Stimulated activated CD4-positive, alpha-beta T cell treated with anti-CD3 and anti-CD28 coated beads, TNF-alpha, amount 100 ng/mL, for 24 hours (primary cell): Measurements from ENCODE around the gene GSTT2.
"Not testable (repeated sequence)": the region's sequence is repeated elsewhere in the genome, so short reads cannot be mapped to it uniquely, and the experiment has no call there.

Source experiments
- DNase-seq, 3 experiments: peaks; one replicate each; pipeline ENCODE4 v3.0.0-alpha.2; 2020; ENCODE audit warnings: low read depth in 3 of 3

Gene GSTT2

DNA sequence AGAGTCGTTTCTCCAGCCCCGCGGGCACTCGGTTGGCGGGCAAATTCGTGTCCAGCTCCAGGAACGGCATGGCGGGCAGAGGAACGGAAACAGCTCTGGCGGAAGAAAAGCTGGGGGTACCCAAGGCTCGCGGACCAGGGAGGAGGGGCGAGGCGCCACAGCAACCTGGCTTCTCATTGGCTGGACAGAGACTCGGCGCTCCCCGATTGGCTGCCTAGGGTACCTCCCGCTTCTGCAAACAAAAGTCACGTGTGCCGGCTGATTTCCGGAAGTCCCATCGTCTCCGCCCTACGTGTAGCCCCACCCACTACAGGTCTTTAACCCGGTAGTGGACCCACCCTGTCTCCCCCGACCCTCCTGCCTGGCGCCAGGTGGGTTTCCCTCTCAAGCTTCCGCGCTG, 5.6 kb upstream of the GSTT2 start, which contains the start of gene DDT:
Gene DDT (minus strand): TSS at position 97 of the 400 bp plus-strand sequence. CDS start 27 bp downstream, at position 70.
- not testable (repeated sequence) for DNase-seq

DNA sequence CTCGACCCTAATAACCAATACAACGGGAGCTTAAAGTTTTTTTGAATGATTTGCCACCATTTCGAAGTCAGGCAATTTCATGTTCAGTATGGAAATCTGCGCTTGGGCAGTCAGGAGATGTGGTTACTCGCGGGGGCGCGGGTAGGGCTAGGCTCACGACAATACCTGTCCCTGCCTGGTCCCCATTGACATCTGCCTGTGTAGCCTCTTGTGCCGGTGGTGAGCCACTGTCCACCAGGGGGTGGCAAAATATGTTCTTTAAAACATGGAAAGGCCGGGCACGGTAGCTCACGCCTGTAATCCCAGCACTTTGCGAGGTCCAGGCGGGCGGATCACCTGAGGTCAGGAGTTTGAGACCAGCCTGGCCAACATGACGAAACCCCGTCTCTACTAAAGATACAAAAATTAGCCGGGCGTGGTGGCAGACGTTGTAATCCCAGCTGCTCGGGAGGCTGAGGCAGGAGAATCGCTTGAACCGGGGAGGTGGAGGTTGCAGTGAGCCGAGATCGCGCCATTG, 5.0 kb upstream of the GSTT2 start:
- not testable (repeated sequence) for DNase-seq

DNA sequence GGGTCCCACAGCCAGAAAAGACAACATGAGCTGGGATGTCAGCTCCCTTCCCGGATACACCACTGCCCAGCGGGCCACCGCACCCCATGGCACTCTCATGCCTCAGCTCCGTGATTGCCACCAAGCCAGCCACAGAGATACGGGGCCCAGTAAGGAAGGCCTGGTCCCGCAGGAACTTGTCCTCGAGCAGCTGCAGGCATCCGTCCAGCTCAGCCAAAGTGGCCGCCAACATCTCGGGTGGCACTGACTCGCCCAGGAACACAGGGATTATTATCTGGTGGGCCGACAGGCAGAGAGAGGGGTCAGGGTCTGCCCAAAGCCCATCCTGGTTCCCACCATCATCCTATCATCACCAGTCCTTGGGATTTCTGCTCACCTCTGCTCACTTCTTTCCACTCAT, 2.6 kb upstream of the GSTT2 start:
- DNase-seq = not testable (repeated sequence)

DNA sequence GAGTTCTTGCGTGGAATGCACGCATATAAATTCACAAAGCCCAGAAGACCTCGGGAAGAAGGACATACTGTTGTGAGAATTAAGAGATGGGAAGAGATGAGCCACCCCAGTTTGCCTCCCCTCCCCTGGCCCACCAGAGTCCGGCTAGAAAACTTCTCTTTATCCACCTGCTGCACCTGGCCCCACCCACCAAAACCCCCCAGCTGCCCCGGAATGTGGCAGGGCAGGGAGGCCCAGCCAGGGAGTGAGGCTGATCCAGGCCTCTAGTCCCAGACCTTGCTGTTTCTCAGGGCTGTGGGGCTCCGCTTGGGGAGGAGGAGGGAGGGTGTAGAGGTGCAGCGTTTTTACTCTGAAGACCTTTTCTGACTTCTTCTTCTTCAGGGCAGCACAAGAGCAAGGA, 633 bp downstream of the GSTT2 start:
- DNase-seq = not testable (repeated sequence)

DNA sequence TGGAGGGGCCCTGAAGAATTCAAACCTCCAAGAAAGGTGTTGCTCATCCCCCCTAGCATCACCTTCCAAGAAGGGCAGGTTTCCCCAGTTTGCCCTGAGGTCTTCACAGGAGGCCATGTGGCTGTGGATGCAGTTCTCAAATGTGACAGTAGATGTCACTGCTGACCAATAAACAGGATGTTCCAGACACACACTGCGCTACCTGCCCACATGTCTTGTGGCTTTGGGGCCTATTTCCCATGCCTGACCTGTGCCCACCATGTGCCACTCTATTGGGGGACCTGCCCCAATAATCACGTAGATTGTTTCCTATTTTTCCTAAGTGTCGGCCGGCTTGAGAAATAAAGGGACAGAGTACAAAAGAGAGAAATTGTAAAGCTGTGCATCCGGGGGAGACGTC, 4.5 kb downstream of the GSTT2 start:
- peak in 1 of 3 experiments; percentile 74 for DNase-seq

DNA sequence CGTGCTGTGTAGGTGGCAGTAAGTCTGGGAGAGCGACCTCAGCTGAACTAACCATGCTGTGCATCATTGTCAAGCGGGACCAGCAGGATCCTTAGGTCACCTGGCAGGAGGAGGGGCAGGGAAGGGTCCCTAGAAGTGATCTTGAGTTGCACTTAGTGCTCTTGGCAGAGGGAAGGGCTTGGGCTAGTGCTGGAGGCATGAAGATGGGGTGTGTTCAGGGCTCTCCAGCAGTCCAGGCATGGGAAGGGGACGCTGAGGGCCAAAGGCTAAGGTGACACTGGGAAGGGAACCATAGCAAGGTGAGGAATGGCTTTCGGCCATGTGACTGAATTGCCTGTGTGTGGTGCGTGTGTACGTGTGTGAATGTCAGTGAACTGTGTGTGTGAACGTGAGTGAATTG, 6.2 kb downstream of the GSTT2 start:
- DNase-seq = not testable (repeated sequence)

DNA sequence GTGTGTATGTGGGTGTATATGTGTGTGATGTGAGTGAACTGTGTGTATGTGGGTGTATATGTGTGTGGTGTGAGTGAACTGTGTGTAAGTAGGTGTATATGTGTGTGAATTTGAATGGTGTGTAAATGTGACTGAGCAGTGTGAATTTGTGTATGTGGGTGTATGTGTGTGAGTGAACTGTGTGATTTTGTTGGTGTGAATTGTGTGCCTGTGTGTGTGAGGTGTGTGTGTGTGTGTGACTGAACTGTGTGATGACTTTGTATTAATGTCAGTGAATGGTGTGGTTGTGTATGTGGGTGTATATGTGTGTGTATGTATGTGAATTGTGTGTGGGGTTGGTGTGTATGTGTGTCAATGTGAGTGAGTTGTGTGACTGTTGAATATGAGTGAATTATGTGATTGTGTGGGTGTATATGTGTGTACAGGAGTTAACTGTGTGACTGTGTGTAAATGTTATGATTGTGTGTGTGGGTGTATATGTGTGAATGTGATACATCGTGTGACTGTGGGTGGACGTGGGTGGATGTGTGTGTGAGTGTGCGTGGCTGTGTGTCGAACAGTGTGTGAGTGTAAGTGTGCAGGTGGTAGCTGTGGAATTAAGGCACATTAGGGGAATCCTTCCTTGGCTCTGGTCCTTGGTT, 6.7 kb downstream of the GSTT2 start:
- not testable (repeated sequence) for DNase-seq

DNA sequence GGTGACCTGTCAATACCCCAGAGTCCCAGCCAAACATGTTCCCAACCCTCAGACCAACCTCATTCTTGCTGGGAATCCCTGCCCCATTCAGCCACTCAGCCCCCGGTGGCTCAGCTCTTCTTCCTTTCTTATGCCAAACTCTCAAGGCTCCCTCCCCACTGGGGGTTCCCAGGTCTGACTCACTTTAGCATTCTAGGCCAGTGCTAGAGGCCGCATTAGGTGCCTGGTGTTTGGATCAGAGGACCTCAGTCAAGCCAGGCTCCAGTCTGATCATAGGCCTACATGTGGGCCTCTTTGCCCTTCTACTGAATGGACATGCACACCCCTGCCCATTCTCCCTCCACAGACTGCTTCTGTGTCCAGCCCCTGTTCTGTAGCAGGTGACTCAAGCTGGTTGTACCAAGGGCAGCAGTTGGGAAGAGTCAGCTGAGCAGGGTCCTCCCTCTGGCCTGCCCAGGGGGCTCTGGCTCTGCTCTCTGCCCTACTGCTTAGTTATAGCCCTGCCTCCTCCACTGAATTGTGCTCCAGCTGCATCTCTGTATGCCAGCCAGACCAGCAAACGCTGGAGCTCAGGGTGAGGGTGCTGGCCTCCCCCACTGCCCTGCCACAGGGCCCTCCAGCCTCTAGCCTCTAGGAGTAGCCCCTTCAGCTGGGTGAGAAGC, 9.8 kb downstream of the GSTT2 start:
- DNase-seq = not testable (repeated sequence)

DNA sequence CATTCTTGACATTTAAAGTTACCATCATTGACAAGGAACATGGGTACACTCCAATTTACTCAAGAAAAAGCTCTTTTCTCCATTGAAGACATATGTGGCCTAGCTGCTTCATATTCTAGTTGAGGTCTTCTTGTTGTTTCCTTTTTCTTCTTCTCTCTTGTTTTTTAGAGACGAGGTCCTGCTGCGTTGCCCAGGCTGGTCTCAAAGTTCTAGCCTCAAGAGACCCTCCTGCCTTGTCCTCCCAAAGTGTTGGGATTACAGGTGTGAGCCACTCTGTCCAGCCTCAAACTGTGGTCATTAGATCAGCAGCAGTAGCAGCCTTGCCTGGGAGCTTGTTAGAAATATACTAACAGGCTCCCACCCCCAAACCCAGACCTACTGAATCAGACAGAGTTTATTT, 13.1 kb downstream of the GSTT2 start:
- DNase-seq = not testable (repeated sequence)

DNA sequence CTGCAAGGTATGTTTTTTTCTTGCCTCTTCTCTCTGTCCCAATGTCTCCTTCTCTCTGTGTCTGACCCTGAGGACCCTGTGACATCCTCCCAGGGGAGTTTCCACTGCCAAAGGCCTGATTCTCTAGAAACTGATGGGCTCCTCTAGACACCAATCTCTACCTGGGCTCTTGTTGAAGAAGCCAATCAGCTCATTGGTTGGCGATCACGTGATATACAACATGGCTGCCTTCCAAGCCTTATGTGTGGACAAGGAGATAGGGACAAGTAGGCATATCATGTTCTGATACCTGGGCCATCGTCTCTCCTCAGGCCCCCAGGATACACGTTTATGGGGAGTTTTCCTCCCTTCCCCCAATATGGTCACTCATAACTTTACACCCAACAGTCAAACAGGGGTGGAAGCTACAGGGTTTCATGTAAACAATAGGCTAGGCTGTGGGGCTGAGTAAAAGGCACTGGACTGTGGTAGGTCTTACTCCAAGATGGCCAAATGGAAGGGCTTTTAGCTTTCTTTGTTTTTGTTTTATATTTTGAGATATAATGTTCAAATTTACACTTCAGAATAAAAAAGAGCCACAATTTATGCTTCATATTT, 13.7 kb downstream of the GSTT2 start:
- not testable (repeated sequence) for DNase-seq

DNA sequence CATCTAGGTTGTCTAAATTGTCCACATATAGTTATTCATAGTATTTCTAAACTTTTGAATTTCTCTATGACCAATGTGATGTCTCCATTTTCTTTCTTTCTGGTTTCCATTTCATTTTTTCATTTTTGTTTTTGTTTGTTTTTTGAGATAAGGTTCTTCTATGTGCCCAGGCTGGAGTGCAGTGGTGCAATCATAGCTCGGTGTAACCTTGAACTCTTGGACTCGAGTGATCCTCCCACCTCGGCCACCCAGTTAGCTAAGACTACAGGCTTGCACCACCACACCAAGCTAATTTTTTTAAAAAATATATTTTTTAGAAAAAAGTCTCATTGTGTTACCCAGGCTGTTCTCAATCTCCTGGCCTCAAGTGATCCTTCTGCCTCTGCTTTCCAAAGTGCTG, 17.2 kb downstream of the GSTT2 start:
- DNase-seq = no peak

DNA sequence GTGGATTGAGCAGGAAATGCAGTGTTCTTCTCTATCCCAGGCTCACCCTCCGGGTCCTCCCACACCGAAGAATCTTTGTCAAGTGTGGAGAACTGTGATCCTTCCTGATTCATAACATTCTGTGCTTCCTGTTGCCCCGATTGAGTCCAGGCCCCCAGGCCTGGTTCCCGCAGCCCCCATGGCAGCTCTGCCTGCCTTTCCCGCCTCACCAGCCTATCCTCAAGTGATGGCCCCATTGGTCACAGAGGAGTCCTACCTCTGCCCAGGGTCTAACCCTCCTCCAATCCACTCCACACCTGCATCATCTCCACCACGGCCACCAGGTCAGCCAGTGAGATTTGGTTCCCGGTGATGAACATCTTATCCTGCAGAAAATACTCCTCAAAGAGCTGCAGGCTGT, 19.8 kb downstream of the GSTT2 start:
- DNase-seq = not testable (repeated sequence)

DNA sequence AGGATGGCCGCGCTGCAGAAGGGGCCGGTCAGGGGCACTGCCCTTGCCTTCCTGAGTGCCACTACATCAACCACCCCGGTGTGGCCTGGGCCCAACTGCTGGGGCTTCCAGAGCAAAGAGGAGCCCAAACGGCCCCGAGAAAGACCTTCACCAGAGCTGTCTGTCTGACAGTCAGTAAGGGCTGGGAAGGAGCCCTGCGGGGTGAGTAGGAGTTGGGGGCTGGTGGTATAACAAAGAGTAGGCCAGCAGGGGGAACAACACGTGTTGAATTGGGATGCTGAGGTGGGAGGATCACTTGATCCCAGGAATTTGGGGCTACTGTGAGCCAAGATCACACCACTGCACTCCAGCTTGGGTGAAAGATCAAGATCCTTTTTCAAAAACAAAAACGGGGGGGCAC, 21.4 kb downstream of the GSTT2 start:
- no peak for DNase-seq

DNA sequence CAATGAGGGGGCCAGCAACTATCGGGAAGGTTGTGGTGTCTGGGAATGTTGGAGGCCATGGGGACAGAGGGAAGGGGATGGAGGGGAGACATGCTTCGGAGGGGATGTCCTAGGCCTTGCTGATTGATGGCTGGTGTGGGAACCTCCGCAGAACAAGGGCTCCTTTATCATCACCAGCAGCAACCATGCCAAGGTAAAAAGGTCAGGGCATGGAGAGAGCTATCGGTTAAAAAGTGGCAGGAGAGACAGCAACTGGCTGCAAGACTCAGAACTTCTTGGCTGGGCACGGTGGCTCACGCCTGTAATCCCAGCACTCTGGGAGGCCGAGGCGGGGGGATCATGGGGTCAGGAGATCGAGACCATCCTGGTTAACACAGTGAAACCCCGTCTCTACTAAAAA, 22.3 kb downstream of the GSTT2 start:
- no peak for DNase-seq

DNA sequence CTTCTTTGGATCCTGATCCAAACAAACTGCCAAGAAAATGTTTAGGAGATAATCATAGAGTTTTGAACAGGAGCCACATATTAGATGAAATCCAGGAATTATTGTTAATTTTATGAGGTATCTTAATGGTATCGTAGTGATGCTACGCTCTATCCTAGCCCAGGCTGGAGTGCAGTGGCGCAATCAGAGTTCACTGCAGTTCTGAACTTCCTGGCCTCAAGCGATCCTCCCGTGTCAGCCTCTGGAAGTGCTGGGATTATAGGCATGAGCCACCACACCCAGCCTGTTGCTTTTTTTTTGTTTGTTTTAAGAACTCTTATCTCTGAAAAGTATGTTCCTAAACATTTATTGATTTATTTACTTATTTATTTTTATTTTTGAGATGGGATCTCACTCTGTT, 22.9 kb downstream of the GSTT2 start:
- no peak for DNase-seq

DNA sequence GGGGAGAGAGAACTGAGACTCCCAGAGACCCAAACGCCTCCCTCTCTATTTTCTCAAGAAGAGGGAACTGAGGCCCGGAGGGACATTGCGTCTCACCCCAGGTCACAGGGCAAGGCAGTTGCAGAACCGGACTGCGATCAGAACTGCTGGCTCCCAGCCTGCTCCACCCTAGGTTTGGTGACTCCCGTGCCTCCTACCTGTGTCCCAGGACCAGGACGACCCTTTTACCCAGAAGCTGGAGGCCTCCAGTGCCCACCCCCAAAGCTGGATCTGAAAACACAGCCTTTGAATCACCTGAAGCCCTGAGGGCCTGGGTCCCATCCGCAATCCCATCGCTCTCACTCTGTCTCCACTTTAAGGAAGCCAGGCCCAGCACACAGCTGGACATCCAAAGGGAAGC, 24.0 kb downstream of the GSTT2 start:
- DNase-seq = no peak

DNA sequence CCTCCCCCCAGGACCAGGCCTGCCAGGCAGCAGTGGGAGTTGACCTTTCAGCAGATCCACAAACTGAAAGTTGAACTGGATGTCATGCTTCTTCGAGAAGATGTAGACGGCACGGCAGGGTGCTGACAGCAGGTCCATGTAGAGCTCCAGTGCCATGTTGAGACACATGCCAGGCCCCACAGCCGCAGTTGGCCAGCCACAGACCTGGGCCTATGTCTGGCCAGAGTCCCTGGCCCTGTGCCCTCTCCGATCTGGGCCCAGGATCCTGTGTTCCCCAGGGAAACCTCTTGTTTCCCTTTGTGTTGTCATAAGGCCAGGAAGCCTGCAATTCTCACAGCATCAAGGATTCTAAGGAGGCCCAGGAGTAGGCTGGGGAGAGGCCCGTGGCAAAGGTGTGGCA, 25.3 kb downstream of the GSTT2 start, which contains the start of gene GSTT4:
Gene GSTT4 (minus strand): TSS at position 253 of the 400 bp plus-strand sequence. CDS start 97 bp downstream, at position 156.
- DNase-seq = no peak

DNA sequence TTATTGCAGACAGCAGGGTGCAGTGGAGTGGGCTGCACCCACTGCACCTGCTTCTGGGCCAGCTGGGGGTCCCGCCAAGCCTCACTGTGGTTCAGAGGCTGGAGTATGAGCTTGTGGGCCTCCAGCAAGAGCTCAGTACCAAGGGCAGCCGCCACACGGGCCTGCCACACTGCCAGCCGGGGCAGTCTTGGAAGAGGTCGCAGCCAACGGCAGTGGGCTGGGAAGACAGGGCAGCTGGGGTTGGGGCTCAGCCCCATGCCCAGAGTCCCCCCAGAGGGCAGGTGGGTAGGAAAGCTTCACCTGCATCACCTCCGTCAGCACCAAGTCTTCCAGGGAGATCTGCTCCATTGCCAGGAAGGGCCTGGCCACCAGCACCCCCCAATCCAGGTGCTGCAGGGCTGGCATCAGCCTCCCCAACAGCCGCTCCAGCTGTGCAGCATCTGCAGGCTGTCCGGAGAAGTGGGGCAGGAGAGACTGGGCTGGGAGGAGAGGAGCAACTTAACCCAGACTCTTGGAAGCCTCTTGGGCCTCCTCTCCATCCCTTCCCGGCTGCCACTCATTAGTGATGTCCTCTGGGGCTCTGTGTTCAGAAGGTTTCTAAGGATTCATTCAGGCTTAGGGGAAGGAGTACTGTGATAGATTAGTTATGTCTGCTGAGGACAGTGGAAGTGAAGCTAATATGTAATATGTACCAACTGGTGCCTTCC, 26.4 kb downstream of the GSTT2 start:
- no peak for DNase-seq

DNA sequence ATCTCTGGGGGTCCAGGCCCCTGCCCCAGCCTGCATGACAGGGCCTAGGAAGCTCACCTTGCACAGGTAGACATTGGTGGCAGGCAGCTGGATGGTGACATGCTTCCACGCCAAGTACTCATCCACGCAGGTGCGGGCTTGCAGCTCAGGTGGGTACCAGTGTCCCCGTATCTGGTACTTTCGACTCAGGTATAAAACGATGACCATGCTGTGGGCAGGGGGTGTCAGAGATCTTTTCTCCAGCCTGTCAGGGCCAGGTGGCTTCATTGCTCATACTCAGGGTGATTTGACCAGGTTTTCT, 26.9 kb downstream of the GSTT2 start:
- no peak for DNase-seq

DNA sequence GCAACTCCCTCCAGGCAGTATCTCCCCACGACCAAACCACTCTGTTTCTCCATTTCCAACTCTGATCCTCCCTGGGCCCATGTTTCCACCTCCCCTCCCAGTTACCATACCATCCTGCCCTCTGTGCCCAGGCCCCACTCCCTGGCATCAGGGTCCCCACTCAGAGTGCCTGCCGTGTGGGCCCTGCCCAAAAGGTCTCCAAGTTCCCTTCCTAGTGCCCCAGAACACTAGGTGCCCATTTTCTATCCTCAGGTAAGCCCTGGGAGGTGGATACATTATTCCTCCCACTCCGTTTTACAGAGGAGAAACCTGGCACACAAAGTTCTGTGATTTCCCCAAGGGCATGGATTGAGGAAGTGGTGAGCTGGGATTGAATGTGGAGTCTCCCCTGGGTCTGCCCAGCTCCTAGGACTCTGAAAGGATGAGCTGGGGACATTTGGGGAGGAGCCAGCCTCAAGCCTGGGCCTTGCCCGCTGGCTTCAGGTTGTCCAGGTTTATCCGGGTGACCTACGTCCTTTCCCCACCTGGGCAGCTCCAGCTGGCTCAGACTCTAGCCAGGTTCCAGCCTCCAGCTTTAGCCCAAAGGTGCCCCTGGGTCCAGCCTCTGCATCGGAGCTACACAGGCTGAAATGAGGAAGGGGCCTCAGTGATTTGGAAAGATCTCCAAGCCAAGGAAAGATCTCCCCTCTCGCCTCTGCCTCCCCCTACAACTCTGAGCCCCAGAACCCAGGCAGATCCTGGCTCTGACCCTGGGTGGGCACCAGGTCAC, 27.5 kb downstream of the GSTT2 start:
- no peak for DNase-seq

DNA sequence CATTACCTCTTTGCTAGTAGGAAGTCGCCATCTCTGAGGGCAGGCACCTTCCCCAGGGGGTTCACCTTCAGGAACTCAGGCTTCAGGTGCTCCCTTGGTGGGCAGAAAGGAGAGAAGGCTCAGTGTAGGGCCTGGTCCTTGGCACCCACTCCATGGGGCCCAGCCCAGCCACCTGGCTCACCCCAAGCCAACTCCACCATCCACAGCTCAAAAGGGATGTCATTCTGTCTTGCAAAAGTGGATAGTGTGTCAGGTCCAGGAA, 28.0 kb downstream of the GSTT2 start:
- no peak for DNase-seq
